ENCODE data around the gene GPC5.

The GPC5 gene

GRCh38 chr13:92054389-92054788, 656.0 kb downstream of the GPC5 start:
- no peak for DNase-seq

- peak; percentile 3 for DNase-seq
These were observed 676.2 kb downstream of the GPC5 start for GRCh38 chr13:92074658-92075057.

- DNase-seq: no peak
These were observed 699.0 kb downstream of the GPC5 start for GRCh38 chr13:92097337-92097903.

GRCh38 chr13:92101801-92102200, 703.4 kb downstream of the GPC5 start:
- no peak for DNase-seq

- peak; percentile 66 for DNase-seq
These were observed 705.3 kb downstream of the GPC5 start for GRCh38 chr13:92103689-92104153.

- DNase-seq: no peak
These were observed 723.9 kb downstream of the GPC5 start for GRCh38 chr13:92122186-92122853.

GRCh38 chr13:92126399-92126798, 728.0 kb downstream of the GPC5 start:
- no peak for DNase-seq

- no peak for DNase-seq
These were observed 737.1 kb downstream of the GPC5 start for GRCh38 chr13:92135509-92135908.

- no peak for DNase-seq
These were observed 738.2 kb downstream of the GPC5 start for GRCh38 chr13:92136449-92137155.

GRCh38 chr13:92137520-92137919, 739.1 kb downstream of the GPC5 start:
- DNase-seq: no peak

- no peak for DNase-seq
These were observed 745.3 kb downstream of the GPC5 start for GRCh38 chr13:92143766-92144165.

- DNase-seq: no peak
These were observed 752.2 kb downstream of the GPC5 start for GRCh38 chr13:92150606-92151005.

- DNase-seq: no peak
These were observed 759.9 kb downstream of the GPC5 start for GRCh38 chr13:92158346-92158745.

GRCh38 chr13:92164822-92165221, 766.4 kb downstream of the GPC5 start:
- no peak for DNase-seq

- DNase-seq: no peak
These were observed 773.8 kb downstream of the GPC5 start for GRCh38 chr13:92172191-92172590.

GRCh38 chr13:92173254-92173653, 774.8 kb downstream of the GPC5 start:
- no peak for DNase-seq

GRCh38 chr13:92175330-92175729, 776.9 kb downstream of the GPC5 start:
- peak; percentile 63 for DNase-seq

GRCh38 chr13:92177966-92178365, 779.5 kb downstream of the GPC5 start:
- DNase-seq: peak; percentile 7

GRCh38 chr13:92179223-92179622, 780.8 kb downstream of the GPC5 start:
- no peak for DNase-seq

GRCh38 chr13:92187378-92187989, 789.1 kb downstream of the GPC5 start:
- peak; percentile 60 for DNase-seq

- DNase-seq: no peak
These were observed 790.2 kb downstream of the GPC5 start for GRCh38 chr13:92188574-92188973.

- peak; percentile 60 for DNase-seq
These were observed 798.3 kb downstream of the GPC5 start for GRCh38 chr13:92196591-92197256.

GRCh38 chr13:92197669-92198068, 799.2 kb downstream of the GPC5 start:
- no peak for DNase-seq
